SJSA1 (cell line): ENCODE measurements around the gene AMH. TPM values are rescaled to one million over a fixed set of nuclear protein-coding genes. Genes with fewer than 3 reads are reported as not detected.
"Not testable (repeated sequence)": the region's sequence is repeated elsewhere in the genome, so short reads cannot be mapped to it uniquely, and the experiment has no call there.

ENCODE experiments used
- DNase-seq, 2 experiments: peaks; one replicate each; pipeline ENCODE4 v3.0.0-alpha.2; 2015 to 2020; ENCODE audit warnings: low spot score in 2 of 2, low read depth in 1 of 2
- H3K27ac ChIP-seq: fragments of 250-450 bp; sonication (Bioruptor Pico); 2 replicates; pipeline ENCODE4 v1.5.1; 2020; ENCODE audit warnings: mild to moderate bottlenecking, moderate library complexity
- H3K27me3 ChIP-seq: fragments of 250-450 bp; sonication (Bioruptor Pico); replicated peaks from 2 replicates; pipeline ENCODE4 v1.5.1; 2020; ENCODE audit warnings: mild to moderate bottlenecking, moderate library complexity
- H3K36me3 ChIP-seq: fragments of 250-450 bp; sonication (Bioruptor Pico); 2 replicates; pipeline ENCODE4 v1.5.1; 2020; ENCODE audit warnings: mild to moderate bottlenecking
- H3K4me1 ChIP-seq: fragments of 250-450 bp; sonication (Bioruptor Pico); replicated peaks from 2 replicates; pipeline ENCODE4 v1.6.1; 2021; ENCODE audit warnings: mild to moderate bottlenecking
- H3K4me3 ChIP-seq: fragments of 250-450 bp; sonication (Bioruptor Pico); 2 replicates; pipeline ENCODE4 v1.5.1; 2020; ENCODE audit warnings: mild to moderate bottlenecking
- H3K9me3 ChIP-seq: fragments of 250-450 bp; sonication (Bioruptor Pico); replicated peaks from 2 replicates; pipeline ENCODE4 v1.5.1; 2020; ENCODE audit warnings: mild to moderate bottlenecking
- total RNA-seq: library from RNA; depleted of rRNA; stranded (reverse); fragments of >200 nt; shearing (Covaris generic); gene quantifications from 2 replicates; pipeline ENCODE4 v1.2.3, GENCODE V29; 2014

Gene AMH
- total RNA-seq, 1 experiment from 2014 or later: 0.58 TPM

DNA sequence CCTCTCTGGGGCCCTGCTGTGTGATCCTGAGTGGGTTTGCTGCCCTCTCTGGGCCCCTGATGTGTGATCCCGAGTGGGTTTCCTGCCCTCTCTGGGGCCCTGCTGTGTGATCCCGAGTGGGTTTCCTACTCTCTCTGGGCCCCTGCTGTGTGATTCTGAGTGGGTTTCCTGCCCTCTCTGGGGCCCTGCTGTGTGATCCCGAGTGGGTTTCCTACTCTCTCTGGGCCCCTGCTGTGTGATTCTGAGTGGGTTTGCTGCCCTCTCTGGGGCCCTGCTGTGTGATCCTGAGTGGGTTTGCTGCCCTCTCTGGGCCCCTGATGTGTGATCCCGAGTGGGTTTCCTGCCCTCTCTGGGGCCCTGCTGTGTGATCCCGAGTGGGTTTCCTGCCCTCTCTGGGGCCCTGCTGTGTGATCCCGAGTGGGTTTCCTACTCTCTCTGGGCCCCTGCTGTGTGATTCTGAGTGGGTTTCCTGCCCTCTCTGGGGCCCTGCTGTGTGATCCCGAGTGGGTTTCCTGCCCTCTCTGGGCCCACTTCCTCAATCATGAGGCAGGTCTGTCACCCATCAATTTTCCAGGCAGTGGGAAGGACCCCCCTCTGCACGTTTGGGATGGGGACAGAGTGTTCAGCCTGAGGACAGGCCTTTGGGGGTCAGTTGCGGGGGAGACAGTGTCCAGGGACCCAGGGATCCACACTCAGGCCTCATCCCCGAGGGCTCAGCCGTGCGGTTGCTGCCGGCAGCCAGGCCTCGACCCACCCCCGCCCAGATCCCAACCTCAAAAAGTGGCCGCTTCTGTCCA, 32.3 kb downstream of the AMH start:
- peaks cover 10% of the 10 kb centered on the region for H3K36me3 ChIP-seq
- H3K4me1 ChIP-seq, H3K4me3 ChIP-seq, H3K27me3 ChIP-seq, H3K9me3 ChIP-seq, H3K27ac ChIP-seq, DNase-seq: not testable (repeated sequence)

DNA sequence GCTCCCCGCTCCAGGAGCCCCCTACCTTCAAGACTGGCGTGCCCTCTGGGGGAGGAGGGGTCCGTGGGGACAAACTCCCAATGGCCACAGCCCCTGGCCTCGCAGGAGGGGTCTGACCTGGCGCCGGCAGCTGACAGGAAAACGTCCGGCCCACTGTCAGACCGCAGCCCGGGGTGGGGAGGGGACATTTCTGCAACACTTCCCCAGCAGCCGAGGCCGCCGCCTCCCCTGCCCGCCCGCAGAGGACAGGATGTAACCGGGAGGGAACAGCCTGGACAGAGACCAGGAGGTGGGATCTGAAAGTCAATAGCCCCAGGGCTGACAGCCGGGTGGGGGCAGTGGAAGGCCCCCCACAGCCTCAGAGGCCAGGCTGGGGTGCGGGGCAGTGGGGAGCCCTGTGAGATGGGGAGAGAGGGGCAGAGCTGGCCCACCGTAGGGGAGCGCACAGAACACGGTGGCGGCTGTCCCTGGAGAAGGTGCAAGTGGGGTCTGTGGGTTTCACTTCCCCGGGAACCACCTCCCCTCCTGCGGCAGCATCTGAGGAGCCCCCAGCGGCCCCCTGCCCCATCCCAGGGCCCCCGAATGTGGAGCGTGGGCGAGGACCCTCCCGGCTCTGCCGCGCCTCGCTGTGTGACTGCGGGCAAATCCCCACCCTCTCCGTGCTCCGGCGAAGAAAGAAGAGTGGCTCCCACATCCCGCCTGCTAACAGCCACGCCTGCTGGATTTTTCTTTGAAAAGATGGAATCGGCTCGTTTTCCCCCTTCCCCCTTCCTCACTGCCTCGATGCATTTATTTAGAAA, 33.1 kb downstream of the AMH start, which contains the start of gene PEAK3:
Gene PEAK3 (minus strand): TSS at position 114 of the 800 bp plus-strand sequence. CDS start 1,244 bp downstream, outside the sequence.
- no peak for DNase-seq
- Histone ChIP-seq H3K27ac (no peak within 1 kb of the TSS), H3K27me3 (no peaks in the 10 kb centered on the region), H3K4me3 (no peak within 1 kb of the TSS), H3K4me1 (peaks cover 6% of the 10 kb centered on the region), H3K9me3 (no peaks in the 10 kb centered on the region), H3K36me3 (peaks cover 2% of the 10 kb centered on the region; the same call in 1 of the 2 replicates)

- no peak overlapping the region for H3K4me3 ChIP-seq
- no peaks in the 10 kb centered on the region for H3K36me3 ChIP-seq
- H3K27me3 ChIP-seq: no peaks in the 10 kb centered on the region
- H3K4me1 ChIP-seq: peaks cover 6% of the 10 kb centered on the region
- H3K9me3 ChIP-seq: no peaks in the 10 kb centered on the region
- no peak overlapping the region for H3K27ac ChIP-seq
- DNase-seq: no peak
These were observed 33.7 kb downstream of the AMH start for GRCh38 chr19:2282862-2283237.

DNA sequence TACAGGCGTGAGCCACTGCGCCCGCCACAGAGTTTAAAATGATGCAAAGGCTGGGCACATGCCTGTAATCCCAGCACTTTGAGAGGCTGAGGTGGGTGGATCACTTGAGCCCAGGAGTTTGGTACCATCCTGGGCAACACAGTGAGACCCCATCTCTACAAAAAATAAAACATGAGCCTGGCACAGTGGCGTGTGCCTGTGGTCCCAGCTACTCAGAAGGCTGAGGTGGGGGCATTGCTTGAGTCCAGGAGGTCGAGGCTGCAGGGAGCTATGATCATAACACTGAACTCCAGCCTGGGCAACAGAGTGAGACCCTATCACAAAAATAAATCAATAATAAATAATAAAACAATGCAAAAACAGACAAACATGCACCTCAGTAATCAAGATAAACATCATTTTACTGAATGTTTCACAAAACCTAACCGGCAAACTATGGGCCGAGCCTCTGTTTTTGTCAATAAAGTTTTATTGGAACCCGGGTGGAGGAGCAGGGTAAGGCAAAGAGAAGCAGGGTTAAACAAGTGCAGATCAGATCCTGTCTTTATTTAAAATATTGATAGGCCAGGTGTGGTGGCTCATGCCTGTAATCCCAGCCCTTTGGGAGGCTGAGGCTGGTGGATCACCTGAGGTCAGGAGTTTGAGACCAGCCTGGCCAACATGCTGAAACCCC, 34.8 kb downstream of the AMH start:
- Histone ChIP-seq H3K36me3 (no peaks in the 10 kb centered on the region), H3K4me3 (no peak overlapping the region), H3K27me3 (no peaks in the 10 kb centered on the region), H3K27ac (no peak overlapping the region), H3K4me1 (peaks cover 6% of the 10 kb centered on the region), H3K9me3 (no peaks in the 10 kb centered on the region)
- no peak for DNase-seq

DNA sequence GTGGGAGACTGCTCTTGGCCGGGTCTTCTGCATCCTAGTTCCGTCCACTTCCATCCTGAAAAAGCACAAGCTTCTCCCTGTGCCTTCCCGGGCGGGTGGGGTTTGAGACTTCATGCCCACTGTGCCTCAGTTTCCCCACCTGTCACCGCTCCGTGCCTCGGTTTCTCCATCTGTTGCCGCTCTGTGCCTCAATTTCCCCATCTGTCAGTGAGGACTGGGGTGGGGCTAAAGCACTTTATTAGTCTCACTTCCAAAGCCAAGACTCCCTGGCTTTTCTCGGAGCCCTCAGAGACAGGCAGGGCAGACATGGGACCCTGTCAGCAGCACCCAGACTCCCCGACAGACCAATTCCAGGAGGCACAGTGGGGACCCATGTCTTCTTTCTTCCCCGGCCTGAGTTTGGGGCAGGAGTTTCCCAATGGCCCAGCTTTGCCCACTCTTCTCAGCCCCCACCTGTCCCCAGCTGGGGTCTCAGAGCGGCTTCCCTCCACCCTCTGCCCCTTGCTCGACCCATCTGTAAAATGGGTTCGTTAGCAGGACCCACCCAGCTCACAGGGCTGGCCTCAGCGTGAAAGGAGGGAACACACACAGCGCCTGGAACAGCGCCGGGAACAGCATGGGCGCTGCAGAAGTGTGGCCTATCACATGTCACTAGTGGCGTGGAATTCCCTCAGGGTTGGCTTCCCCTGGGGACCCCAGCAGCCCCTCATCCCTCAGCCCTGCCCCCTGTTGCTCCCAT, 37.4 kb downstream of the AMH start:
- no peak for DNase-seq
- no peaks in the 10 kb centered on the region for H3K36me3 ChIP-seq
- no peaks in the 10 kb centered on the region for H3K9me3 ChIP-seq
- H3K4me3 ChIP-seq: no peak overlapping the region
- H3K27ac ChIP-seq: no peak overlapping the region
- H3K4me1 ChIP-seq: peaks cover 6% of the 10 kb centered on the region
- no peaks in the 10 kb centered on the region; the same call in 1 of the 2 replicates for H3K27me3 ChIP-seq

DNA sequence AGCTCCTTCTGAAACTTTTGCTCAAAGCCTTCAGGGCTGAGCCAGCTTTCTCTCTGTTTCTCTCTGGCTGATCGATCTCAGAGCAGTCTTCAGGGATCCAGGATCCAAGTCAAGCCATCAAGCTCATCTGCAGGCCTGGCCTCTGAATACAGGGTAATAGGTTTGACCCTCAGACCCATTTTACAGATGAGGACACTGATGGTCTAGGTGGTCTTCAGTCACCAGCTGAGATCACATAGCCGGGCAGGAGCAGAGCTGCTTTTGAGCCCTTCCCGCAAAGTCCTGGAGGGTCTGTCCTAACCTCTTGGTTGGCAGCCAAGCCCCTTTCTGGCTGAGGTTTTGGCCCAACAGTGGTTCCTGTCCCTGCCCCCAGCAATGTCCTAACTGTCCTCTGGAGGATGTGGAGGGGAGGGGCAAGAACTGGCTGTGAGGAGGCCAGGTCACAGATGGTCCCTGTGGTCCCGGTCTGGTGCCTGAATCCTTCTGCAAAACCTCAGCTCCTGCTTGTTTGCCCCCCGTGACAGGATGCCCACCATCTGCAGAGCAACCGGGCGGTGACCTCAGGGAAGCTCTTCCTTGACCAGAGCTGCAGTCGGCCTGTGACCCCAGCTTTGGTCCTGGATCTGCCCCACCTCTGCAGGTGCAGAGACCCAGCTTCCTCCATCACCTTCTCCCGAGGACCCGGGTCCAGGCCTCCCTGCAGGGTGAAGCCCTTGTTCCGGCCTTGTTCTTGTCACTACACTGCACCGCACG, 38.6 kb downstream of the AMH start:
- no peak for DNase-seq
- no peak overlapping the region for H3K4me3 ChIP-seq
- H3K36me3 ChIP-seq: no peaks in the 10 kb centered on the region
- no peaks in the 10 kb centered on the region; the same call in 1 of the 2 replicates for H3K27me3 ChIP-seq
- no peak overlapping the region for H3K27ac ChIP-seq
- H3K9me3 ChIP-seq: no peaks in the 10 kb centered on the region
- H3K4me1 ChIP-seq: no peaks in the 10 kb centered on the region

DNA sequence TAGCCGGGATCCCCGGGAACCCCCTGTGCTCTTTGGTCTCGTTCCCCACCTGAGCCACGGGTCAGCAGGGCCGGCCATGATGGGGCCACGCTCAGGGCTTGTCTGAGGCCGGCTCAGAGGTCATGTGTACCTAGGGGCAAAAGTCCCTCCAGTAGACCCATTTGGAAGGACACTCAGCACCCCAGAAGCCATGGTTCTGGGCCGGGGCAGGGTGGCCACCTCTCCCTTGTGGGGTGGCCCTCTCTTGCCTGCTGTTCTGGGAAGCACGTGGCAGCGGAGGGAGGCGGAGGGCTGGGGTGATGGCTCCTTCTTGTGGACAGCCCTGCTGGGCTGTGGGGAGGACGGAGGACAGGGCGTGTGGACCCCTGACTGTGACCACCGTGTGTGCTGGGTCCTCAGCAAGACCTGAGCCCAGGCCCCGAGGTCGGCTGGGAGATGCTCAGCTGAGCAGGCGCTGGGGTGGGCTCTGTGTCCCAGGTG, 39.3 kb downstream of the AMH start:
- DNase-seq: no peak
- H3K4me3 ChIP-seq: no peak overlapping the region
- H3K27ac ChIP-seq: no peak overlapping the region
- H3K9me3 ChIP-seq: no peaks in the 10 kb centered on the region
- no peaks in the 10 kb centered on the region for H3K36me3 ChIP-seq
- no peaks in the 10 kb centered on the region for H3K4me1 ChIP-seq
- H3K27me3 ChIP-seq: no peaks in the 10 kb centered on the region; the same call in 1 of the 2 replicates

DNA sequence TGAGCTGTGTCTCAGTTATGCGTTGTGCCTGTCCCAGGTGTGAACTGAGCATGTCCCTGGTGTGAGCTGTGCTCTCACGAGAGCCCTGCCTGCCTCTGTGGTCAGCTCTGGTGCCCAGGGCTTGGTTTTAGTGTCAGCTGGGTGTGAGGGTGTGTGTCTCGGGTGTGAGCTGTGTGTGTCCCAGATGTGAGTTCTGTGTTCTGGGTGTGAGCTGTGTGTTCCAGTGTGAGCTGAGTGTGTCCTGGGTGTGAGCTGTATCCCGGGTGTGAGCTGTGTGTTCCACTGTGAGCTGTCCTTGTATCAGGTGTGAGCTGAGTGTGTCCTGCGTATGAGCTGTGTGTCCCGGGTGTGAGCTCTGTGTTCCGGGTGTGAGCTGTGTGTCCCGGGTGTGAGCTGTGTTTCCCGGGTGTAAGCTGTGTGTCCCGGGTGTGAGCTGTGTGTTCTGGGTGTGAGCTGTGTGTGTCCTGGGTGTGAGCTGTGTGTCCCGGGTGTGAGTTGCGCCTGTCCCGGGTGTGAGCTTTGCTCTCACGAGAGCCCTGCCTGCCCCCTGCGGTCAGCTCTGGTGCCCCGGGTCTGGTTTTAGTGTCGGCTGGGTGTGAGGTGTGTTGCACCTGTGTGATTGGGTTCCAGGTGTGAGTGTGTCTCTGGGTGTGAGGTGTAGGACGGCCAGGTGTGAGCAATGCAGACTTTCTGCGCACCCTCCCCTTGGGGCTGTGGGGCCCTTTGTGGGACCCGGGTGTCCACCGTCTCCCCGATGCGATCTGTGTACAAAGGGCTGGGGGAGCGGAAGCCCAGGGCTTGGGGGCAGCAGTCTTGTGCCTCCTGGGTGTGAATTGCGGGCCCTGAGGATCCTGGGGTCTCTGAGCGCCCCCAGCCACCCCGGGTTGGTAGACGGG, 39.9 kb downstream of the AMH start:
- H3K27me3 ChIP-seq: no peaks in the 10 kb centered on the region; the same call in 1 of the 2 replicates
- no peak for DNase-seq
- no peak overlapping the region for H3K27ac ChIP-seq
- no peak overlapping the region for H3K4me3 ChIP-seq
- H3K9me3 ChIP-seq: no peaks in the 10 kb centered on the region
- no peaks in the 10 kb centered on the region for H3K4me1 ChIP-seq
- H3K36me3 ChIP-seq: no peaks in the 10 kb centered on the region

DNA sequence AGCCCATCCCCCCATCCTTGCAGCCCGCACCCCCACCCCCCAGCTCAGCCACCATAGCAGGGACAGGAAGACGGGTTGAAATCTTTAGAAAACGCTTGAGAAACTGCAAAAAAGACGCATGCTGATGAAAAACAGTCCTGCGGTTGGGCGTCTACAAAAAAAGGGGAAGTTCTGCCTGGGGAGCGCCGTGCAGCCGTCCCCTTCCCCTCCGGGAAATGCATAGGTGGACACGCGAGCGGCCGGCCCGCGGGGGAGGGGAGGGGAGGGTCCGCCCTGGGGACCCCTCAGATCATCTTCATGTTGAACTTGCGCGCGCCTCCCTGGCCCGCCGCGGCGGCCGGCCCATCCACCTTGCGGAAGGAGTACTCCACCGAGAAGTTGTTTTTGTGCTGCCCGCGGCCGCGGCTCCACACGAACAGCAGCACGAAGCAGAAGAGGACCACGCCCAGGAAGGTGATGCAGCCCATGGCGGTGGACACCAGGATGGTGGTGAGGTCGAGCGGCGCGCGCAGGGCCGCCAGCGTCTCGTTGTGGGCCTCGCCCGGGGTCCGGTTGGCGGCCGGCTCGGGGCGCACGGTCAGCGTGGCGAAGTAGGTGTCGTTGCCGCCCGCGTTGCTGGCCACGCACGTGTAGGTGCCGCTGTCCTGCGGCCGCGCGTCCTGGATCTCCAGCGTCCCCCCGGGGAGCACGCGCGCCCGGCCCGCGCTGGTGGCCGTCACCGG, 40.8 kb downstream of the AMH start:
- H3K27me3 ChIP-seq: no peaks in the 10 kb centered on the region; the same call in 1 of the 2 replicates
- DNase-seq: no peak
- H3K9me3 ChIP-seq: no peaks in the 10 kb centered on the region
- H3K36me3 ChIP-seq: no peaks in the 10 kb centered on the region
- no peak overlapping the region for H3K27ac ChIP-seq
- no peaks in the 10 kb centered on the region for H3K4me1 ChIP-seq
- no peak overlapping the region for H3K4me3 ChIP-seq

- Histone ChIP-seq H3K9me3 (no peaks in the 10 kb centered on the region), H3K27ac (no peak overlapping the region), H3K27me3 (no peaks in the 10 kb centered on the region; the same call in 1 of the 2 replicates), H3K4me3 (no peak overlapping the region), H3K4me1 (no peaks in the 10 kb centered on the region), H3K36me3 (no peaks in the 10 kb centered on the region)
- no peak for DNase-seq
These were observed 41.5 kb downstream of the AMH start for GRCh38 chr19:2290441-2291184.

DNA sequence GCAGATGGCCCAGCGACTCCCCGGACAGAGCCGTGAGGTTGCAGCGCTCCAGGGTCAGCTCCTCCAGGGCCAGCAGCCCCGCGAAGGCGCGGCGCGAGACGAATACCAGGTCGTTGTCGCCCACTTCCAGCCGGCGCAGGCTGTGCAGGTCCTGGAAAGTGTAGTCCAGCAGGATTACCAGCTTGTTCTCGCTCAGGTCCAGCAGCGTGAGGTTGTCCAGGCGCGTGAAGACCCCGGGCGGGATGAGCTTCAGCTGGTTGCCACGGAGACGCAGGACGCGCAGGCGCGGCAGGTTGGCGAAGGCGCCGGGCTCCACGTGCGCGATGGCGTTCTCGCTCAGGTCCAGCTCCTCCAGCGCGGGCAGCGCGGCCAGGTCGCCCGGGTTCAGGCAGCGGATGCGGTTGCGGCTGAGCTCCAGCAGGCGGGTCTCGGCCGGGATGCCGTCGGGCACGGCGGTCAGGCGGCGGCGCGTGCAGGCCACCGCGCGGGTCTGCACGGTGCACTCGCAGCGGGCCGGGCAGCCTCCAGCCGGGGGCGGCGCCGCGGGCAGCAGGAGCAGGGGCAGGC, 42.1 kb downstream of the AMH start:
- Histone ChIP-seq H3K27ac (no peak overlapping the region), H3K27me3 (no peaks in the 10 kb centered on the region; the same call in 1 of the 2 replicates), H3K36me3 (no peaks in the 10 kb centered on the region), H3K9me3 (no peaks in the 10 kb centered on the region), H3K4me1 (no peaks in the 10 kb centered on the region), H3K4me3 (no peak overlapping the region)
- DNase-seq: no peak
